Left lung (tissue), 10 donors: ENCODE measurements around the gene MPP3. TPM values are rescaled to one million over a fixed set of nuclear protein-coding genes. Genes with fewer than 3 reads are reported as not detected.
"Not testable (repeated sequence)": the region's sequence is repeated elsewhere in the genome, so short reads cannot be mapped to it uniquely, and the experiment has no call there.

Source experiments
- ATAC-seq: fragments of 200-7000 bp; cut with Tn5 transposase; one replicate; pipeline ENCODE4 v1.9.1; 2020; ENCODE audit warnings: moderate library complexity
- DNase-seq, 4 donors: peaks; one replicate each; pipeline ENCODE4 v3.0.0-alpha.2; 2013 to 2020
- H3K27ac ChIP-seq, 2 donors: fragments of 200-600 bp; sonication (generic) in 1 of 2; one replicate each; pipeline versions ENCODE4 v1.5.0 to v1.8.0; 2020 to 2021
- H3K27me3 ChIP-seq, 2 donors: fragments of 200-600 bp; sonication (generic) in 1 of 2; one replicate each; pipeline versions ENCODE4 v1.5.0 to v1.8.0; 2020 to 2021
- H3K36me3 ChIP-seq, 2 donors: fragments of 200-600 bp; sonication (generic) in 1 of 2; one replicate each; pipeline versions ENCODE4 v1.5.0 to v1.8.0; 2020 to 2021
- H3K4me1 ChIP-seq, 2 donors: fragments of 200-600 bp; one replicate each; pipeline ENCODE4 v1.8.0; 2021
- H3K4me3 ChIP-seq, 2 donors: fragments of 200-600 bp; sonication (generic) in 1 of 2; one replicate each; pipeline versions ENCODE4 v1.5.0 to v1.8.0; 2020 to 2021; ENCODE audit warnings: mild to moderate bottlenecking in 1 of 2
- H3K9me3 ChIP-seq, 2 donors: fragments of 200-600 bp; sonication (generic) in 1 of 2; one replicate each; pipeline versions ENCODE4 v1.5.0 to v1.8.0; 2020 to 2021
- intact Hi-C, 2 donors: fragments of 100-400 bp; cut with DNase I; formaldehyde crosslinking; loops; one replicate each; pipeline versions ENCODE4 v1.11.2 to v1.14.2; 2022
- polyA plus RNA-seq, 6 donors: library from polyadenylated mRNA; unstranded; fragments of 120-200 nt; gene quantifications; one replicate each; pipeline ENCODE4 v1.2.1, GENCODE V29; 2013; ENCODE audit not compliant: insufficient read length in 6 of 6
- total RNA-seq, 2 donors: library from RNA; stranded (reverse); fragmentation: NEBNext Ultra II Directional; extraction: Animal tissue kit (Norgen Biotek cat#: 25700); gene quantifications; one replicate each; pipeline ENCODE4 v1.2.1, GENCODE V29; 2021
- TF ChIP-seq, protein P1 (sequence below), 2 donors: fragments of 200-600 bp; sonication (generic) in 1 of 2; IDR thresholded peaks; one replicate each; pipeline versions ENCODE4 v1.5.0 to v1.8.0; 2021; ENCODE audit warnings: antibody characterized with exemption in 2 of 2
- donor health status: DM: no; HTN: yes; CAD: no.
- donor health status: DM: no; HTN: no; CAD: no.

Gene MPP3
- total and polyA plus RNA-seq, 8 donors, result 8.0 to 17.9 (median 13.0) TPM

GRCh38 chr17:43800736-43801135 is 32.2 kb downstream of the MPP3 start:
- H3K4me3 ChIP-seq, result no peak overlapping the region
- intact Hi-C loops, result no loop called here
- ATAC-seq (no peak), DNase-seq (no peak)
- H3K9me3 ChIP-seq, result no peaks in the 10 kb centered on the region
- no peak overlapping the region for H3K27ac ChIP-seq
- H3K36me3 ChIP-seq, result no peaks in the 10 kb centered on the region
- H3K4me1 ChIP-seq, result no peaks in the 10 kb centered on the region
- no peaks in the 10 kb centered on the region for H3K27me3 ChIP-seq
- TF ChIP-seq, protein P1, sequence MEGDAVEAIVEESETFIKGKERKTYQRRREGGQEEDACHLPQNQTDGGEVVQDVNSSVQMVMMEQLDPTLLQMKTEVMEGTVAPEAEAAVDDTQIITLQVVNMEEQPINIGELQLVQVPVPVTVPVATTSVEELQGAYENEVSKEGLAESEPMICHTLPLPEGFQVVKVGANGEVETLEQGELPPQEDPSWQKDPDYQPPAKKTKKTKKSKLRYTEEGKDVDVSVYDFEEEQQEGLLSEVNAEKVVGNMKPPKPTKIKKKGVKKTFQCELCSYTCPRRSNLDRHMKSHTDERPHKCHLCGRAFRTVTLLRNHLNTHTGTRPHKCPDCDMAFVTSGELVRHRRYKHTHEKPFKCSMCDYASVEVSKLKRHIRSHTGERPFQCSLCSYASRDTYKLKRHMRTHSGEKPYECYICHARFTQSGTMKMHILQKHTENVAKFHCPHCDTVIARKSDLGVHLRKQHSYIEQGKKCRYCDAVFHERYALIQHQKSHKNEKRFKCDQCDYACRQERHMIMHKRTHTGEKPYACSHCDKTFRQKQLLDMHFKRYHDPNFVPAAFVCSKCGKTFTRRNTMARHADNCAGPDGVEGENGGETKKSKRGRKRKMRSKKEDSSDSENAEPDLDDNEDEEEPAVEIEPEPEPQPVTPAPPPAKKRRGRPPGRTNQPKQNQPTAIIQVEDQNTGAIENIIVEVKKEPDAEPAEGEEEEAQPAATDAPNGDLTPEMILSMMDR (IDR thresholded peaks at IDR 0.05), result no peak

GRCh38 chr17:43799047-43799446 is 33.9 kb downstream of the MPP3 start:
- ATAC-seq (no peak), DNase-seq (no peak)
- TF ChIP-seq, protein P1 (IDR thresholded peaks at IDR 0.05), result no peak
- no peaks in the 10 kb centered on the region for H3K27me3 ChIP-seq
- no peaks in the 10 kb centered on the region for H3K9me3 ChIP-seq
- no peaks in the 10 kb centered on the region for H3K4me1 ChIP-seq
- intact Hi-C loops, result no loop called here
- H3K4me3 ChIP-seq, result no peak overlapping the region
- no peak overlapping the region for H3K27ac ChIP-seq
- no peaks in the 10 kb centered on the region for H3K36me3 ChIP-seq

- H3K27me3 ChIP-seq, H3K9me3 ChIP-seq, ATAC-seq, DNase-seq, H3K27ac ChIP-seq, intact Hi-C loops, H3K4me1 ChIP-seq, H3K4me3 ChIP-seq, H3K36me3 ChIP-seq: not testable (repeated sequence)
Observed at GRCh38 chr17:43798024-43798423, 34.9 kb downstream of the MPP3 start.

DNA sequence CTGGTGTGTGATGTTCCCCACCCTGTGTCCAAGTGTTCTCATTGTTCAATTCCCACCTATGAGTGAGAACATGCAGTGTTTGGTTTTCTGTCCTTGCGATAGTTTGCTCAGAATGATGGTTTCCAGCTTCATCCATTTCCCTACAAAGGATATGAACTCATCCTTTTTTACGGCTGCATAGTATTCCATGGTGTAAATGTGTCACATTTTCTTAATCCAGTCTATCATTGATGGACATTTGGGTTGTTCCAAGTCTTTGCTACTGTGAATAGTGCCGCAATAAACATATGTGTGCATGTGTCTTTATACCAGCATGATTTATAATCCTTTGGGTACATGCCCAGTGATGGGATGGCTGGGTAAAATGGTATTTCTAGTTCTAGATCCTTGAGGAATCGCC is 40.3 kb downstream of the MPP3 start:
- H3K4me3 ChIP-seq, result not testable (repeated sequence)

DNA sequence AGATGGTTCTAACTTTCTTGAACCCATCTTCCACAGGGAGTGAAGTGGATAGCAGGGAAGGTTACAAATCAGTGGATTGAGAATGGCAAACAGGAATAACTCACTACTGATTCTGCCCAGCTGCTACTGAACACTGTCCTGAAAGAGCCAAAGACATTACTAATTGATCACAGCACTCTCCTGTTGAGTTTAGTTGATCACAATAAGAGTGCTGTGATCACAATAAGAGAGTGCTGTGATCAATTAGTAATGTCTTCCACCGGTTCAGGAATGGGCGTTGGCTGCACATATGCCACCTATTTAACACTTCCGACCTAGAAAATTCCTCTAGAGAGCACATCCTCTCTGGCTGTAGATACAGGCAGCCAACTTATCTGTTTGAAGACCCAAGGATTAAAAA is 41.4 kb downstream of the MPP3 start:
- Histone ChIP-seq H3K9me3 (peaks cover 0 to 2% of the 10 kb centered on the region in 2 donors), H3K4me1 (no peaks in the 10 kb centered on the region), H3K4me3 (no peak overlapping the region), H3K36me3 (no peaks in the 10 kb centered on the region), H3K27ac (no peak overlapping the region), H3K27me3 (no peaks in the 10 kb centered on the region)
- intact Hi-C loops, result no loop called here
- peak in 1 of 4 donors; percentile 21 for DNase-seq
- TF ChIP-seq, protein P1 (IDR thresholded peaks at IDR 0.05), result no peak
- peak; percentile 40 for ATAC-seq

More for the DNA sequence above, 40.3 kb downstream of the MPP3 start:
- H3K36me3 ChIP-seq, H3K27me3 ChIP-seq, intact Hi-C loops, H3K9me3 ChIP-seq, DNase-seq, H3K4me1 ChIP-seq, ATAC-seq, H3K27ac ChIP-seq: not testable (repeated sequence)

- TF ChIP-seq, protein P1 (IDR thresholded peaks at IDR 0.05), result no peak
- no peak for DNase-seq
- Histone ChIP-seq H3K27ac (no peak overlapping the region), H3K9me3 (peaks cover 0 to 2% of the 10 kb centered on the region in 2 donors), H3K27me3 (no peaks in the 10 kb centered on the region), H3K4me1 (no peaks in the 10 kb centered on the region), H3K36me3 (no peaks in the 10 kb centered on the region), H3K4me3 (no peak overlapping the region)
- intact Hi-C loops, result no loop called here
- ATAC-seq, result peak; percentile 65
Observed at GRCh38 chr17:43790311-43790940, 42.5 kb downstream of the MPP3 start.
